GM23338 (cell line): ENCODE data around the gene MEP1A.

Source experiments
- CREB1 ChIP-seq: fragments of 250-450 bp; sonication (Bioruptor Pico); IDR thresholded peaks from 2 replicates; pipeline ENCODE4 v1.5.0; 2020; ENCODE audit warnings: low read depth, mild to moderate bottlenecking, moderate library complexity
- CTCF ChIP-seq, 2 experiments: fragments of 200-600 bp in 1 of 2; sonication (generic) in 1 of 2; conservative IDR thresholded peaks; 2 replicates each; pipeline versions ENCODE4 v1.5.1 to v1.6.1; 2016 to 2017; ENCODE audit warnings: antibody characterized with exemption in 2 of 2, low read depth in 2 of 2, mild to moderate bottlenecking in 2 of 2, moderate library complexity in 1 of 2
- ETS1 ChIP-seq: IDR thresholded peaks from 2 replicates; pipeline ENCODE4 v1.6.1; 2016; ENCODE audit warnings: antibody characterized with exemption
- EZH2 ChIP-seq: fragments of 200-600 bp; sonication (generic); IDR thresholded peaks from one replicate; pipeline ENCODE4 v1.8.0; 2017; ENCODE audit warnings: antibody characterized with exemption, mild to moderate bottlenecking, low read depth; ENCODE audit not compliant: unreplicated experiment
- EZH2phosphoT487 ChIP-seq: fragments of 200-600 bp; sonication (generic); IDR thresholded peaks from one replicate; pipeline ENCODE4 v1.8.1; 2018; ENCODE audit warnings: antibody characterized with exemption; ENCODE audit not compliant: unreplicated experiment
- JUNB ChIP-seq: IDR thresholded peaks from one replicate; pipeline ENCODE4 v1.6.1; 2016; ENCODE audit warnings: antibody characterized with exemption; ENCODE audit not compliant: unreplicated experiment
- POLR2AphosphoS5 ChIP-seq: IDR thresholded peaks from 2 replicates; pipeline ENCODE4 v1.6.1; 2016; ENCODE audit warnings: antibody characterized with exemption, low read depth
- REST ChIP-seq: IDR thresholded peaks from one replicate; pipeline ENCODE4 v1.6.1; 2018; ENCODE audit warnings: antibody characterized with exemption; ENCODE audit not compliant: unreplicated experiment
- ZNF114 ChIP-seq: fragments of 250-450 bp; sonication (Bioruptor Pico); IDR thresholded peaks from 2 replicates; pipeline ENCODE4 v1.5.0; 2020; ENCODE audit warnings: mild to moderate bottlenecking, moderate library complexity
- ZNF331 ChIP-seq: fragments of 250-450 bp; sonication (Bioruptor Pico); IDR thresholded peaks from 2 replicates; pipeline ENCODE4 v1.5.0; 2020; ENCODE audit warnings: low read depth, mild to moderate bottlenecking, moderate library complexity

- TF ChIP-seq CTCF (conservative IDR thresholded peaks at IDR 0.05; ENCODE audit: low read depth in 2 of 2) = no peak
- TF ChIP-seq EZH2 = no peak
- TF ChIP-seq REST = no peak
- TF ChIP-seq POLR2AphosphoS5 = no peak
- no peak for TF ChIP-seq ZNF331 (CRISPR knock-in tag)
- TF ChIP-seq EZH2phosphoT487 = no peak
- TF ChIP-seq CREB1 = no peak
- no peak for TF ChIP-seq ETS1
- TF ChIP-seq JUNB = no peak
- TF ChIP-seq ZNF114 (CRISPR knock-in tag) = no peak
Measured at GRCh38 chr6:46888031-46888430, 94.8 kb downstream of the MEP1A start.
